HepG2 (cell line): ENCODE data around the gene CDKN2C. TPM values are rescaled to one million over a fixed set of nuclear protein-coding genes. Genes with fewer than 3 reads are reported as not detected.
"Not testable (repeated sequence)": the region's sequence is repeated elsewhere in the genome, so short reads cannot be mapped to it uniquely, and the experiment has no call there.

ENCODE experiments used
- ATAC-seq: fragments of 200-7000 bp; cut with Tn5 transposase; 3 replicates; pipeline ENCODE4 v1.9.1; 2020; ENCODE audit warnings: mild to moderate bottlenecking, moderate library complexity
- BruUV-seq: library from RNA; stranded (reverse); fragments of 400-500 nt; replicated peaks from 2 replicates; lab custom pipeline; 2021; lab: Mats Ljungman, UMichigan
- CTCF ChIA-PET: fragments of 300-600 bp; formaldehyde crosslinking; extraction: SDS; loops from one replicate; lab custom pipeline; 2021; ENCODE audit warnings: low total read pairs, inconsistent platforms, low intra/inter-chr PET ratio; lab: Yijun Ruan, JAX
- POLR2A ChIA-PET: fragments of 350-600 bp; sonication (Branson Sonifier 250); formaldehyde crosslinking; loops from one replicate; lab custom pipeline; 2020; ENCODE audit warnings: antibody characterized with exemption, inconsistent platforms; lab: Yijun Ruan, JAX
- DNase-seq: peaks from one replicate; pipeline ENCODE4 v3.0.0-alpha.2; 2015; ENCODE audit warnings: low spot score
- FAIRE-seq: peaks from 3 replicates; lab custom pipeline; 2011; peaks lifted over from hg19 to GRCh38; lab: Jason Lieb, UNC
- H2AFZ ChIP-seq: one replicate; pipeline ENCODE4 v1.6.1; 2011; ENCODE audit warnings: low read length, inconsistent platforms
- H3K27ac ChIP-seq: fragments of 300-600 bp; 3 replicates; pipeline ENCODE4 v1.8.0; 2011; ENCODE audit warnings: mixed run types, mild to moderate bottlenecking, mixed read lengths, low read length, inconsistent platforms; ENCODE audit not compliant: insufficient read depth; ENCODE audit errors: extremely low read length
- H3K27me3 ChIP-seq, 2 experiments: fragments of 200-600 bp in 1 of 2; 2 replicates in 1 of 2; 3 replicates in 1 of 2; pipeline versions ENCODE4 v1.6.0 to v1.8.0; 2011; ENCODE audit warnings: low read length in 2 of 2, mild to moderate bottlenecking in 2 of 2, moderate library complexity in 2 of 2, inconsistent platforms in 1 of 2; ENCODE audit not compliant: insufficient read depth in 2 of 2, control insufficient read depth in 1 of 2
- H3K36me3 ChIP-seq, 2 experiments: fragments of 200-600 bp in 1 of 2; replicated peaks in 1 of 2; 2 replicates in 1 of 2; 3 replicates in 1 of 2; pipeline versions ENCODE4 v1.5.1 to v1.8.0; 2011; ENCODE audit warnings: low read length in 2 of 2, inconsistent platforms in 1 of 2; ENCODE audit not compliant: insufficient read depth in 2 of 2, control insufficient read depth in 1 of 2
- H3K4me1 ChIP-seq: 2 replicates; pipeline ENCODE4 v1.5.1; 2012; ENCODE audit warnings: low read length, inconsistent platforms; ENCODE audit not compliant: insufficient read depth
- H3K4me2 ChIP-seq: 2 replicates; pipeline ENCODE4 v1.6.0; 2011; ENCODE audit warnings: low read depth, low read length, inconsistent platforms
- H3K4me3 ChIP-seq, 3 experiments: fragments of 200-600 bp in 1 of 3; sonication (generic), shearing (Covaris generic) in 1 of 3; replicated peaks in 1 of 3; 2 replicates each; pipeline ENCODE4 v1.5.1; 2011 to 2016; ENCODE audit warnings: low read length in 3 of 3, inconsistent platforms in 2 of 3, low read depth in 2 of 3, mild to moderate bottlenecking in 2 of 3, control low read depth in 1 of 3, mixed read lengths in 1 of 3; ENCODE audit not compliant: insufficient read depth in 1 of 3
- H3K79me2 ChIP-seq: one replicate; pipeline ENCODE4 v1.6.1; 2011; ENCODE audit warnings: low read length, inconsistent platforms; ENCODE audit not compliant: insufficient read depth
- H3K9ac ChIP-seq: 2 replicates; pipeline ENCODE4 v1.6.0; 2011; ENCODE audit warnings: mild to moderate bottlenecking, low read depth, low read length, inconsistent platforms; ENCODE audit not compliant: insufficient read depth
- H3K9me3 ChIP-seq: 2 replicates; pipeline ENCODE4 v1.5.1; 2012; ENCODE audit warnings: mild to moderate bottlenecking, low read length
- H4K20me1 ChIP-seq: 2 replicates; pipeline ENCODE4 v1.6.0; 2011; ENCODE audit warnings: inconsistent platforms, mild to moderate bottlenecking, low read length, moderate library complexity; ENCODE audit not compliant: insufficient read depth
- FOXP1 ChIP-seq, 2 experiments: fragments of 450-650 bp in 1 of 2; IDR thresholded peaks; 2 replicates each; pipeline ENCODE4 v1.6.1; 2017 to 2018; ENCODE audit warnings: antibody characterized with exemption in 1 of 2
- ZMYM4 ChIP-seq: sonication (generic); formaldehyde crosslinking; IDR thresholded peaks from 2 replicates; pipeline ENCODE4 v1.8.1; 2023; ENCODE audit warnings: mild to moderate bottlenecking, missing genetic modification reagents
- WGBS: methylation state at CpG from one replicate; pipeline ENCODE4 v1.1.6; 2017; ENCODE audit warnings: low lambda C conversion rate; 5-methylcytosine and 5-hydroxymethylcytosine counted together
- in situ Hi-C: cut with HindIII; loops from 2 replicates; pipeline ENCODE4 v1.10.0; 2017; ENCODE audit warnings: low pct_unique_long_range_greater_than_20kb; ENCODE audit not compliant: extremely low pct_ligation_motif_present
- intact Hi-C: fragments of 100-400 bp; cut with micrococcal nuclease; formaldehyde crosslinking; loops from one replicate; pipeline ENCODE4 v1.10.0; 2022; ENCODE audit not compliant: unreplicated experiment
- polyA plus RNA-seq, 8 experiments: library from polyadenylated mRNA; depleted of rRNA in 3 of 8; stranded (reverse) in 7 of 8; unstranded in 1 of 8; fragments of >200 nt; fragmentation: Illumina TruSeq in 4 of 8; extraction: Trizol in 4 of 8; gene quantifications; 2 replicates each; pipeline versions ENCODE4 v1.2.1 to v1.2.3, GENCODE V29; 2011 to 2016; ENCODE audit warnings: low read depth in 4 of 8, missing spikeins in 1 of 8, mixed read lengths in 1 of 8; ENCODE audit not compliant: insufficient read depth in 1 of 8
- total RNA-seq, 5 experiments: library from RNA; depleted of rRNA; stranded (reverse); fragments of >200 nt; fragmentation: Illumina TruSeq; extraction: Trizol; gene quantifications; 2 replicates each; pipeline ENCODE4 v1.2.3, GENCODE V29; 2016; ENCODE audit warnings: low read depth in 1 of 5

The CDKN2C gene
- total and polyA plus RNA-seq, 2 of the 13 experiments (the other 11 are each of a cell fraction or from before 2014, with no cell fraction given) = 7.8 to 13.7 TPM

DNA sequence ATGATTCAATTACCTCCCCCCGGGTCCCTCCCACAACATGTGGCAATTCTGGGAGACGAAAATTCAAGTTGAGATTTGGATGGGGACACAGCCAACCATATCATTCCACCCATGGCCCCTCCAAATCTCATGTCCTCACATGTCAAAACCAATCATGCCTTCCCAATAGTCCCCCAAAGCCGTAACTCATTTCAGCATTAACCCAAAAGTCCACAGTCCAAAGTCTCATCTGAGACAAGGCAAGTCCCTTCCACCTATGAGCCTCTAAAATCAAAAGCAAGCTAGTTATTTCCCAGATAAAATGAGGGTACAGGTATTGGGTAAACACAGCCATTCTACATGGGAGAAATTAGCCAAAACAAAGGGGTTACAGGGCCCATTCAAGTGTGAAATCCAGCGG, 38.0 kb upstream of the CDKN2C start:
- H3K9me3 ChIP-seq, ATAC-seq, BruUV-seq, H3K36me3 ChIP-seq, H3K4me2 ChIP-seq, H3K9ac ChIP-seq, intact Hi-C loops, POLR2A ChIA-PET, H2AFZ ChIP-seq, DNase-seq, H3K27ac ChIP-seq, CTCF ChIA-PET, H3K4me3 ChIP-seq, FAIRE-seq, H4K20me1 ChIP-seq, H3K27me3 ChIP-seq: not testable (repeated sequence)
- in situ Hi-C loops = loop anchor here (10.0 kb wide), 1 partner anchor 157 kb away; no protein-coding TSS in a partner anchor
- 95% methylated on average over 4 of the region's 4 CpGs for WGBS
- H3K4me1 ChIP-seq = peaks cover 18% of the 10 kb centered on the region
- H3K79me2 ChIP-seq = peaks cover 31% of the 10 kb centered on the region
- 0 out of 2 replicates have a peak, but pooled peaks have one; percentile 23 for TF ChIP-seq ZMYM4 (CRISPR knock-in tag)

DNA sequence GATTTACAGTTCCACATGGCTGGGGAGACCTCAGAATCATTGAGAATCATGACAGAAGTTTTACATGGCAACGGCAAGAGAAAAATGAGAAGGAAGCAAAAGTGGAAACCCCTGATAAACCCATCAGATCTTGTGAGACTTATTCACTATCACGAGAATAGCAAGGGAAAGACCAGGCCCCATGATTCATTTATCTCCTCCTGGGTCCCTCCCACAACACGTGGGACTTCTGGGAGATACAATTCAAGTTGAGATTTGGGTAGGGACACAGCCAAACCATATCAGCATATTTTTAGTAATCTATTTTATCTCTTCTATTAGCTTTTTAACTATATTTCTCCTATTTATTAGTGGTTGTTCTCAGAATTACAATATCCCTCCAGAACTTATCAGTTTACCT, 36.3 kb upstream of the CDKN2C start:
- intact Hi-C loops, H4K20me1 ChIP-seq, CTCF ChIA-PET, FAIRE-seq, H3K9ac ChIP-seq, BruUV-seq, POLR2A ChIA-PET, ATAC-seq, DNase-seq, H3K4me3 ChIP-seq, H3K27me3 ChIP-seq, H3K9me3 ChIP-seq, H3K27ac ChIP-seq, H3K4me2 ChIP-seq, H3K36me3 ChIP-seq, H2AFZ ChIP-seq: not testable (repeated sequence)
- Histone ChIP-seq H3K4me1 (peaks cover 18% of the 10 kb centered on the region), H3K79me2 (peaks cover 36% of the 10 kb centered on the region)
- WGBS = over 99% methylated on average over 3 of the region's 3 CpGs
- in situ Hi-C loops = loop anchor here (10.0 kb wide), 1 partner anchor 159 kb away; no protein-coding TSS in a partner anchor

DNA sequence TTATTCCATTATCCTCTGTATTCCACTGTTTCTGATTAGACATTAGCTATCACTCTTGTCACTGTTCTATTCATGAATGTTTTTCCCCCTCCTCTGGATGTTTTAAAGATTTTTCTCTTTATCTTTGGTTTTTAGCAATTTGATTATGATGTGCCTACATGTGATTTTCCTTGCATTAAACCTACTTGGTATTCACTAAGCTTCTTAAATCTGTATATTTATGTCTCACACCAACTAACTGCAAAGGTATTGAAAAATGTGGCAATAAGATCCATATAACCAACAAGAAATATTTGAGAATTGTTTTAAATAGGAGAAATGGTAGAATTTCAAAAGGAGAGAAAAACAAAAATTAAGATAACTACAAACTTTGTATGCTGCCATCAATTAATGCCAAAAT, 35.2 kb upstream of the CDKN2C start:
- in situ Hi-C loops = loop anchor here (10.0 kb wide), 1 partner anchor 160 kb away; no protein-coding TSS in a partner anchor
- H3K4me1 ChIP-seq = peaks cover 18% of the 10 kb centered on the region
- no peak overlapping the region for H3K9ac ChIP-seq
- FAIRE-seq (no peak), DNase-seq (no peak), ATAC-seq (no peak)
- H3K4me2 ChIP-seq = no peak overlapping the region
- CTCF ChIA-PET = no interaction called here
- BruUV-seq = no TSS peak
- no peak overlapping the region for H3K4me3 ChIP-seq
- peaks cover 39% of the 10 kb centered on the region for H3K79me2 ChIP-seq
- no peaks in the 10 kb centered on the region for H3K9me3 ChIP-seq
- no peaks in the 10 kb centered on the region for H3K27me3 ChIP-seq
- H4K20me1 ChIP-seq = no peaks in the 10 kb centered on the region
- POLR2A ChIA-PET = no interaction called here
- H2AFZ ChIP-seq = no peak overlapping the region
- intact Hi-C loops = no loop called here
- H3K27ac ChIP-seq = no peak overlapping the region
- no peaks in the 10 kb centered on the region for H3K36me3 ChIP-seq
- no peak for TF ChIP-seq FOXP1 (IDR thresholded peaks at IDR 0.05)
- no peak for TF ChIP-seq FOXP1 (CRISPR knock-in tag; IDR thresholded peaks at IDR 0.05)
